T1000 (cell line): ENCODE data around the gene SIPA1L3.
"Not testable (repeated sequence)": the region's sequence is repeated elsewhere in the genome, so short reads cannot be mapped to it uniquely, and the experiment has no call there.

Source experiments
- DNase-seq: peaks from one replicate; lab custom pipeline; 2025; ENCODE audit warnings: mixed read lengths; lab: John Stamatoyannopoulos, UW

SIPA1L3 gene

DNA sequence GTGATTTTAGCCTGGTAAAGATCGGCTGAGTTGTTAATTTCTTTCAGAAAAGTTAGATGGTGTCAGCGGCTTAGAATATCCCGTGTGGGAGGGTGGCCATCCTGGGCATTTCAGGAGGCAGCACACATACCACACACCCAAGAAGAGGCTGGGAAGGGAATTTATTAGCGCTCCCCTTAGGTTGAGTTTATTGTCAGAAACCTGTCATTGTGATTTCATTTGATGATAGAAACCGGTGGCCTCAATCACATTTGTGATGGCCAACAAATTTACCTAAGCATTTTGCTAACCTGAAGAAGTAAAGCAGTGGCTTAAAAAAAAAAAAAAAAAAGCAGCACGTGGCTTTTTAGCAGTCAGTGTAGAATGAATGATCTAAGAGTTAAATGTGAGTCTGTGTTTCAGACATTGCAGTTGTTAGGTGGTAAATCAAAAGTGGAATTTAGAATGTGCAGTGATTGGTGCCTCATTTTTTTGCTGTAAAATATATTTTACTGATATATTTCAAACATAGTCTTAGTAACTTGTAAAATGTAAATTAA is 2.7 kb downstream of the SIPA1L3 start:
- DNase-seq: no peak

DNA sequence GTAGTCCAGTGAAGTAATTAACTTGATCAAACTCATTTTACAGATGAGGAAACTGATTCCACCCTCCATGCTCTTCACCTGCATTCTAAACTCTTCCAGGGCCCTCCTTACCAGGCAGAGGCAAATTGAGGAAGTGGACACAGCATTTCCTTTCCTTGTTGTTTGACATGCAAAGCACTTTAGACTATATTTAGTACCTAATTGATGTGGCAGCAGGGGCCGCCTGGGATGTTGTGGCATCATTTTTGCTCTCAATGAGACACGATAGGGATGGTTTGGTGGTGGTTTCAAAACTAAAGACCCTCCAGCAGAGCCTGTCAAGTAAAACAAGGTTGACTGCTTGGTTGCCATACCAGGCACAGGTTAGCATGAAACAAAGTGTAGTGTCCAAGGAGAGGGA is 7.9 kb downstream of the SIPA1L3 start:
- no peak for DNase-seq

DNA sequence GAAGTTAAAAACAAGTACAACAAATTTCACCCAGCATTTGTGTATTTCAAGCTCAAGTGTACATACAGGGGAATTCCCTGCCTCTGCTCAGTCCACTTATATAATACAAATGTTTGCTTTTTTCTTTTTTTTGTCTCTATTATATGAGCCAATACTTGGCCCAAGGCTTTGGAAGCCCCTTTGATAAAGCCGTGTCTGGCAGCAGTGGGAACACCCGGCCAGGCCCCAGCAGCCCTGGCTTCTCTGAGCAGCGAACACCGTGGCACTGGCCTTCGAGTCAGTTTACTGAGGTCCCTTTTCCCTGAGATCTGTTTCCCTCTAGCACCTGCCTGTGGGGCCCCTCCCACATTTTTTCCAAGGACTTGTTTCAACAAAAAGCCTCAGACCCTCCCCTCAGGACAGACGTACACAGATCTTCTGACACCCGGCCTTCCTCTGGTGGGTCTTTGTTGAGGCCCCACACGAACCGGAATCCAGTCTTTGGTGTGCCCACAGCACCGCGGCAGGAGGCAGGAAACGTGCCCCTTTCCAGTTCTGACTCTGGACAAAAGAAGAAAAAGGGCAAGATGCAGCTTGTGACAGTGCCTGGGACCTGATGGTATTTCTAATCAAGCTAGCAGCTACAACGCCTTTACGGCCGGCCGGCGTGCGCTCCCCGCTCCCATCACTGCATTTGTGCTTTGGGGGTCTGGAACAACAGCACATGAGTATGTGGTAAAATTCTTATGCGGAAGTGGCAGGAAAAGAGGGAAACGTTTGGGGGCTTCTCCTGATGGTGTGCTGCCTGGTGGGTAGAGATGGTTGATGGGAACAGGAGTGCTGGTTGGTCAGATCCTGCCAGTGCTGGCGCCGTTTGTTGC is 13.8 kb downstream of the SIPA1L3 start:
- DNase-seq: no peak

DNA sequence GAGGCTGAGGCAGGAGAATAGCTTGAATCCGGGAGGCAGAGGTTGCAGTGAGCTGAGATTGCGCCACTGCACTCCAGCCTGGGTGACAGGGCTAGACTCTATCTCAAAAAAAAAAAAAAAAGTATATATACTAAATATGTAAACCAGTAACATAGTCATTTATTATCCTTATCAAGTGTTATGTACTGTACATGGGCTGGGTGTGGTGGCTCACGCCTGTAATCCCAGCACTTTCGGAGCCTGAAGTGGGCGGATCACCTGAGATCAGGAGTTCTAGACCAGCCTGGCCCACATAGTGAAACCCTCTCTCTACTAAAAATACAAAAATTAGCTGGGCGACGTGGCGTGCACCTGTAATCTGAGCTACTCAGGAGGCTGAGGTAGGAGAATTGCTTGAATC is 17.6 kb downstream of the SIPA1L3 start:
- not testable (repeated sequence) for DNase-seq

DNA sequence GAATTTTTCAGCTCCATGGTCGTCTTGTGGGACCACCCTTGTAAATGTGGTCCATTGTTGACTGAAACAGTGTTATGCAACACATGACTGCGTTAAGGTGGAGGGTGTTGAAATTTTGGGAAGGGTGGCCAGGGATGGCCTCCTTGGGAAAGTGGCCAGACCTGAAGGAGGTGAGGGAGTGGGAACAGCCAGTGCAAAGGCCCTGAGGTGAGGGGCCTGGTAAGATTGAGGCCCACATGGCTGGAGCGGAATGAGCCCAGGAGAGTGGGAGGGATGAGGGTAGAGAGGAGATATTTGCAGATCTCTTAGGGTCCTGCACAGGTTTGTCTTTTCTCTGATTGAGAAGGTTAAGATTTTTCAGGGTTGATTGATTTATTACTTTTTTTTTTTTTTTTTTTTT is 18.2 kb downstream of the SIPA1L3 start:
- DNase-seq: no peak

DNA sequence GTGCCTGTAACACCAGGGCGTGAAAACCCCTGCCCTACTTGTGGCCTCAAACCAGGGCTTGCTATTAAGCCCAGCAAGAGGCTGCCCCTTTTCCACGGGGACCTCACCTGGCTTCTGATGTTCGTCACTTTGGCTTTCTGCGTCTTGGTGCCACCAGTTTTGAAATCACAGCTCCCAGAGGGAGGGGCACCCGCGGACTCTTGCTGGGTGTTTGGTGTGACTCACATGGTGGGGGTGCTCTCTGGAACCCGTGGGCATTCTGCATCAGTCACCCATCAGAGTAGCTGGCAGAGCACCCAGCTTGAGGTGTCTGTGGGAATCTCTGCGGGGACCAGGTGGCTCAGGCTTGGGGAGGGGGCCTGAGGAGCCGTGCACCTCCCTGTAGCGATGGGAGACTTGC is 19.2 kb downstream of the SIPA1L3 start:
- DNase-seq: no peak

DNA sequence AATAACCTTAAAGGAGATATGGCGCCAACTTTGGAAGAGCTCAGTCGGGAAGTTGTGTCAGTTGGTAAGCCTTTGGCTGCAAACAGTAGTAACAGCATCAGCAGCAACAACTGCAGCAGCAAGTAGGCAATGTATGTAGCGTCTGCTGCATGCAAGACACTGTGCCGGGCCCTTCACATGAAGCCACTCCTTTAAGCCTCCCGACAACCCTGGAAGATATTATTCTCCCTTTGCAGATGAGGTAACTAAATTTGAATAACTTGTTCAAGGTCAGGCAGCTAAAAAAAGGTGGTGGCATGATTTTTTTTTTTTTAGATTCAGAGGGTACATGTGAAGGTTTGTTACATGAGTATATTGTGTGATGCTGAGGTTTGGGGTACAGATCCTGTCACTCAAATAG is 19.7 kb downstream of the SIPA1L3 start:
- no peak for DNase-seq

DNA sequence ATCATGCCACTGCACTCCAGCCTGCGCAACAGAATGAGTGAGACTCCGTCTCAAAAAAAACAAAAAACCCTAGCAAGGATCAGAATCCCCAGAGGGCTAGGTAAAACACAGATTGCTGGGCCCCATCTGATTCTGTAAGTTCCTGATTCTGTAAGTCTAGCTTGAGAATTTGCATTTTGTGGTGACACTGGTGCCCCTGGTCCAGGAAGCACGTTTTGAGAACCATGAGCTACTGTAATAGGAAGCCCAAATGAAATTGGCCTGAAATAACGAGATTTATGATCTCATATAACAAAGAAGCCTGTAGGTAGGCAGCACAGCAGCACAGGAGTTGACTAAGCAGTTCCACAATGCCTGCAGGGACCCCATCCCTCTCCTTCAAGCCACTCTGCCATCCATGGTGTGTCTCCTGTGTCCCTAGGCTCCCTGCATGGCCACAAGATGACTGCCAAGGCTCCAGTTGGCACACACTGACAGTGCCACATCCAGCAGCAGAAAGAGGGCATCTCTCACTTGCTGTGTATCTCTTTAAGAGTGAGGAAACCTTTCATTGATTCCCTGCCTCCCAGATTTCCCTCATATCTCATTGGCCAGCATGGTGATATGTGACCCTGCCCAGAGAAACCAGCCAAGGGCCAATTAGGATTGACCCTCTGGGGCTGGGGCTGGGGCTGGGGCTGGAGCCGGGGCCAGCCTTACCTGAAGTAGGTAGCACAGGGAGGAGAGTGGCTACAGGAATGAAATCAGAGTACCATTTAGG is 21.7 kb downstream of the SIPA1L3 start:
- DNase-seq: no peak

DNA sequence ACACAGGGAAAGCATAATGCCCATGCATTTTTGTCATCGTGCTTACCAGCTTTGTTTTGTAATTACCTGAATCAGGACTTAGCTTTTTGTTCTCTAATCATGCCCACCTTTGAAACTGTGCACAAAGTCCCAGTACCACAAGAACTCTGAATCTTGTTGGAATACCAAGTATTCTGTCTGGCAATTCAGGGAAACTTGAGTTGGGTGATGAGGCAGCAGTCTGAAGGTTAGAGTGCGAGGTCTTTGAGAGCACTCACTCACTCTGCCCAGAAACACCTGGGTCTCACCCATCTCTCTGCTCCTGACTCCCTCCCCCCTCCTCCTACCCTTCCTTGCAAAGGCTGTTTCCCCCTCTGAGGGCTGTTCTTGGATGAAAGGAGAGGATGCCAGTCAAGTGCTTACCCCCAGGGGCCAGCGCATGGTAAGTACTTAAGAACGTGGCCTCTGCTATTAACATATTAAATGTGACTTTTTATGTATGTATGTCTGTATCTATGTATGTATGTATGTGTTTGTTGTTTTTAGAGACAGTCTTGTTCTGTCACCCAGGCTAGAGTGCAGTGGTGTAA is 22.4 kb downstream of the SIPA1L3 start:
- DNase-seq: no peak

DNA sequence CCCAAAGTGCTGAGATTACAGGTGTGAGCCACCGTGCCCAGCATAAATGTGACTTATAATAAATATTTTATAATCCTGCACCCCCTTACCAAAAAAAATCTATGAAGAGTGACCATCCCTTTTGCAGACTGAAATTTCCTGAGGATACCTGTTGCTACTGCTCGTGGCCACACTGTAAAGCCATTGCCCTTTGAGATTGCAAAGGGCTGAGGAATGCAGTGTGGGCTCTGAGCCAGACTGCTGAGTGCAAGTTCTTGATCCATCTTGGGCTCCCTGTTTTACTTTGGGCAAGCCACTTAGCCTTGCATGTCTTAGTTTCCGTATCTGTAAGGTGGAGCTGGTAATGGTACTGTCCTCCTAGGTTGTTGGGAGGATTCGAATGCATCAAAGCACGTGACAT is 23.4 kb downstream of the SIPA1L3 start:
- DNase-seq: no peak

DNA sequence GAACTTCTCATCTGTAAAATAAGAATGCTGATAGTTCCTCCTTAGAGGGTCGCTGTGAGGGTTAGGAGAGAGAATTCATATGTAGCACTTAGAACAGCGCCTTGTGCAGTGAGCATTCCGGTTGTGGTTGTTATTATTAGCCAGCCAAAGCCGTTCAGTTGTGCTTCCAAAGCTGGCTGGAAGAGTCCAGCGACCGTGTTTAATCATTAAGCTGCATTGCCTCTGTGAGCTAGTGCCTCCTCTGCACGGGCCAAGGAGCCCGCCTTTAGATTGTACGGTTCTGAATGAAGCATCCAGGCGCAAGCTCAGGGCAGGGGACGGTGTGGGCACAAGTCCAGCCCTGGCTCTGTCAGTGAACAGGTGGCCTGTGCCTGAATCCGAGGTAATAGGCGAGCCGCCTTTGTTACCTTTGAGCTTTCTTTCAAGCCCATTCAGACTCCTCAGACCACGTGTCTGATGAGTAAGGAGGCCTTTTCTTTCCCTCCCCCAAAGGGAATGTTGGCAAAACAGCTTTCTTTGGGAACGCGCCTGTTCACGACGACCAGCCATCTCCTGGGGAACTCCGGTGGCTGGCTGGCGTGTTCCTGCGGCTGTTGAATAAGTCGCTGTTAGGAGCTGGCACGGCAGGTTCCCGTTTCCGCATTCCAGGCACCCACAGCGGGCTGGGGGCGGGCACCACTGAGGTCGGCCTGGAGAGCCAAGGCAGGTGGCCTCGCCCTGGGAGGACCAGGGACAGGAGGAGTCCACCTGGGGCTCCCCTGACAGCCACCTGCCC is 25.1 kb downstream of the SIPA1L3 start:
- no peak for DNase-seq

DNA sequence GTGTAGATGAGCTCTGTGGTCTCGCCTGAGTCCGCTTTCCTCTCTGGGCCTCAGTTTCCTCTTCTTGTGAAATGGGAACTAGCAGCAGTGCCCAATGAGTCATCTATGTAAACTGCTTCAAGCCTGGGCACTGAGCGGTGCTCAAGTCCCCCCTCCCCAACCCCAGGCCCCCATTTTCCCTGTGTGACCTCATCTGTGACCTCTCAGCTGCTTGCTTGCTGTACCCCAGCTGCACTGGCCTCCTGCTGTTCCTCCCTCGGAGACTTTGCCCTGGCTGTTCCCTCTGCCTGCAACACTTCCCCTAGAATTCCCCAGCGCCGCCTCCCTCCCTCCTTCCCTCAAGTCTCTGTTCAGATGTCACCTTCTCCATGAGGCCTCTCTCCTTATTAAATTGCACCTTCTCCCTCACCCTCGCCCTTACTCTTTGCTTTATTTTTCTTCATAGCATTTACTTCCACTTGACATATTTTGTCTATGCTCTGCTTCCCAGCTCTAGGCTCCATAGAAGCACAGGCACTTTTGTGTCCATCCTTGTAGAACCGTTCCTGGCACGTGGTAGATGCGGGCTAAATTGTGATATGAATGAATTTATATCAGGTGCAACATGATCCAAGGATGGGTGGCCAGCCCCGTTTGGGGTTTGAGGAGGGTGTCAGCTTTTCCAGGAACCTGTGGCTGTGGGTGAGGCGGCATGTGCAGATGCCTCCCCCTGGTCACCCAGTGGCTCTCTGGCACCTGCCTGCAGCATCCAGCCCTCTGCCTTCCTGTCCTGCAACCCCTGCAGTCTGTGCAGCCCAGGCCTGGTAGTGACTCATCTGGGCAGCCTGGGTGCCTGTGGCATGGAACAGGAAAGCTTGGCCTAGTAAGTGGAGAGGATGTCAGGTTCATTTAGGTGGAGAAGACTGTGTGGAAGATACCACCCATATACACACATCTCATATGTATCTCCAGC is 26.3 kb downstream of the SIPA1L3 start:
- peak; percentile 25 for DNase-seq

DNA sequence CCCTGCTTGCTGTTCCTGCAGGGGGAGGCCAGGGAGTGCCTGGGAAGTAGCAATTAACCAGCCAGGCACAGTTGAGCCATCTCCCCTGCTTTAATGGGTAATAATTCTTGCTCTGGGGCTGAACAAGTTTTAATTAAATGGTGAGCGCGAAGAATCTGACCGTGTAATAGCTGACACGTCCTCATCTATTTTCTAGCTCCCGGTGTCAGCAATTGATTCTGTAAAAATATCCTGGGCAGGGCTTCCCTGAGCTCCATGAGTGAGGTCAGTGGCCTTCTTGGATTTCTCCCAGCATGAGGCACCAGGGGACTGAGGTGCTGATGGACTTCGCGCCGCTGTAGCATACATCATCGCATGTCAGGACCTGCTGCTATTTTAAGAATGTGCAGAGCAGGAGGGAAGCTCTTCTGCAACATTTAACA is 26.9 kb downstream of the SIPA1L3 start:
- DNase-seq: no peak

DNA sequence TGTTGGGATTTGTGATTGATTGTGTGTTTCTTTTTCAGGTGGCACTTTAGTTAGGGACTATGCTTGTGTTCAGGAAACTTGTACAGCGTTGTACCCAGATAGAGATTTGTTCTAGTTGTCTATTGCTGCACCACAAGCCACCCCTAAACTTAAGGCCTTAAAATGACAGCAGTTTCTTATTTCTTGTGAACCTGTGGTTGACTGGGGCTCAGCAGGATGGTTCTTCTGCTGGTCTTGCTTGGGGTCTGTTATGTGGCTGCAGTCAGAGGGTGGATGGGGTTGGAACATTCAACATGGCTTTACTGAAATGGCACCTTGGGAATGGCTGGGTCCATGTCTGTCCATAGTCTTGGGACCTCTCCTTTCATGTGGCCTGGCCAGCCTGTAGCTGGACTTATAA is 28.3 kb downstream of the SIPA1L3 start:
- no peak for DNase-seq

DNA sequence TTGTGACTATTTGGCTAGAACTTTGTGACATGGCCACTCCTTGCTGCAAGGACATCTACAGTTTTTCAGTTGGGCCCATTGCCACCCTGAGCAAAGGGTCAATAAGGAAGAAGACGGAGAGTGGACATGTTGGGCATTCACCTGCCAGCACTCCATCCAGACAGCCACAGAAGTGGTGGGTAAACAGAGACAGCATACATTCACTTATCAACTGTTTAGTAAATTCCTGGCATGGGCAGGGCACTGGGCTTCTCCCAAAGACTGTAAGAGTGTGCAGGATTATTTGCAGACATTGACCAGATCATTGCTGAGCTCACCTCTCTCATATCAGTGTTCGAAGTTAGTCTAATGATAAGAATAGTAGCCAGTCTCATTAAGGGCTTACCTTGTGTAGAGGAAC is 29.2 kb downstream of the SIPA1L3 start:
- no peak for DNase-seq

DNA sequence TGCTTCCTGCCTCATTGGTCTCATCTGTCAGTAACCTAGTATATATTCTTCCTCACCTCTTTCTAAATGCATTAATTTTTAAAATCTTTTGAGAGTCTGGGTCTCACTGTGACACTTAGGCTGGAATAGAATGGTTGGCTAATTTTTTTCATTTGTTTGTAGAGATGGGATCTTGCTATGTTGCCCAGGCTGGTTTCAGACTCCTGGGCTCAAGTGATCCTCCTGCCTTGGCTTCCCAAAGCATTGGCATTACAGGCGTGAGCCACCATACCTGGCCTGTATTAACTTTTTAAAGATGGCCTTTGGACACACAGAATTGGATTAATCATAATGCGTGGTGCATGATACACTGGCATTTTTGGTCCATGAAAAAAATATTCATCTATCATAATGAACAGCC is 29.9 kb downstream of the SIPA1L3 start:
- no peak for DNase-seq

DNA sequence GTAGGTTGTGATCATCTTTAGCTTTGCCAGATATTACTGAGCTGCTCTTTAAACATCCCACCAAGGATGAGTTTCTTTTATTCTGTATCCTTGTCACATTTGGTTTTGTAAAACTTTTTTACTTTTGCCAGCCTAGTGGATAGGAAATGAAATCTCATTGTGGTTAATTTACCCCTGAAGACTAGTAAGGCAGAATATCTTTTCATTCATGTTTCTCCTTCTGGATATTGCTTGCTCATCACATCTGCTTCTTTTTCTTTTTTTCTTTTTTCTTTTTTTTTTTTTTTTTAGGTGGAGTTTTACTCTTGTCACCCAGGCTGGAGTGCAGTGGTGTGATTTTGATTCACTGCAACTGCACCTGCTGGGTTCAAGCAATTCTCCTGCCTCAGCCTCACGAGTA is 31.3 kb downstream of the SIPA1L3 start:
- no peak for DNase-seq

DNA sequence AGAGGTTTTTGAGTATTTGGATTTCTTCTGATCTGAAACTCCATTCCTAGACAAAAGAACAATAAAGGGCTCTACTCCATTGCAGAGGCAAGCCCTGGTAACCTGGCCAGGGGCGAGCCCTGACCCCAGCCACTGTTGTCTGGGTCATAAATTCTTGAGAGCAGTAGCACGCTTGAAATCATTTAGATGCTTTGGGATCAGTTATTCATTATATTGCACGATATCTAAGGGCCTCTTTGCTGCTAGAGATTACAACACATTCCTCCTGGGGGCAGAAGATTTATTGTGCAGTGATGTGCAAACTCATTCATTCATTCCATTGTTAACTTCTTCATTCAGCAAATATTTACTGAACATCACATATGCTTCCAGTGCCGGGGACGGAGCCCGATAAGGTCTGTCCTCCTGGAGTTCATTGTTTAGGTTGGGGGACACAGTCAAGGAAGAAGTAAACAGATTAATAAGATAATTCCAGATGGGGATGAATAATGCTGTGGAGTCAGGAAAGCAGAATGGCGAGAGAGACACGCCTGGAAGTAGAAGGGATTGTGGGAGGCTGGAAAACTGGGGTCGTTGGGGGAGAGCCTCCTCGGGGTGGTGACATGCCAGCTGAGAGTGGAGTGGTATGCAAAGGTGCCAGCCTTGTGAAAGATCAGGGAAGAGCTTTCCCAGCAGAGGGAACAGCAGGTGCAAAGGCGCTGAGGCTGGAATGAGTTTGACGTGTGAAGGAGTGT is 34.9 kb downstream of the SIPA1L3 start:
- no peak for DNase-seq

DNA sequence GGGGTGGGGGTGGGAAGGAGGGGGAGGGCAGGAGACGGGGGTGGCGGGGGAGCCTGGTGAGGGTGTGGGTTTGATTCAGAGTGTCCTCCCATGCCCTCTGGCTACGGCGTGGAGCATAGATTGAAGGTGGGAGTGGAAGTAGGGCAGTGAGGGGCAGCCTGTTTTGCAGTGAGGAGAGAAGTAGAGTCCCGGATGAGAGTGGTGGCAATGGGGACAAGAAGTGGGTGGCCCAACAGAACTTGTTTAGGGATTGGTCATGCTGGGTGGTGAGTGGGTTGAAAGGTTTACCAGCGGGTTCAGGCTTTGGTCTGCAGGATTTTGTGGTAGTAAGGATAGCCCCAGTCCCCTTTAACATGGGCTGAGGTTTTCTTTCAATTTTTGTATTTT is 35.5 kb downstream of the SIPA1L3 start:
- DNase-seq: no peak

DNA sequence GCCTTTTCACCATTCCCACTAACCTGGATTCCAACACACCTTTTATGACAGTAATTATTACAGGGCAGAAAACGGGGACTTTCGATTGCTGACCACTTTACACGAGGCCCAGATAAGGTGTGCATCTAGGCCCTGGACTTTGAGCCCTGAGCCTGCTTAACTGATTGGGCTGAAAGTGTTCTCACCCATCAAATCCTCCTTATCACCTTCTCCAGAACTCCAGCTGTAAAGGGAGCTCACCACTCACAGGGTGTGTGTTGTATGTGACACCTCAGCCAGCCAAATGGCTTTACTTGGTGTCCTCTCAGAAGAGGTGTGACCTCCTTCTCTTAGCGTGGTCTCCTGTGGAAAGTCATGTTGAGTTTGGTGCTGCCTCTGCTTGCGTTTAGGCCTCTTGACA is 36.5 kb downstream of the SIPA1L3 start:
- no peak for DNase-seq
